ENCODE data around the gene TTC34. TPM values are rescaled to one million over a fixed set of nuclear protein-coding genes. Genes with fewer than 3 reads are reported as not detected.

Gene TTC34
- total RNA-seq, 1 experiment from 2014 or later, result 0.92 TPM

GRCh38 chr1:2791027-2791760 is 10.3 kb downstream of the TTC34 start:
- Histone ChIP-seq H4K5ac (ENCODE audit: insufficient read length, low read depth, low read length) (no peak overlapping the region), H2AK5ac (ENCODE audit: insufficient read length, low read length) (no peak overlapping the region), H3K23me2 (ENCODE audit: insufficient read length, low read depth, low read length, poor library complexity, severe bottlenecking) (no peaks in the 10 kb centered on the region), H3K4me1 (ENCODE audit: insufficient read depth, low read length) (no peaks in the 10 kb centered on the region), H3T11ph (ENCODE audit: low read length) (no peak overlapping the region), H2BK120ac (ENCODE audit: low read depth, low read length, poor library complexity, severe bottlenecking) (no peak overlapping the region), H3K9ac (ENCODE audit: extremely low read depth, insufficient read length, low read length) (no peak overlapping the region), H2BK12ac (ENCODE audit: insufficient read length, low read depth, low read length) (no peak overlapping the region), H3K27ac (ENCODE audit: insufficient read length, low read depth, low read length) (no peak overlapping the region), H2BK15ac (ENCODE audit: low read depth, low read length) (no peak overlapping the region), H4K91ac (ENCODE audit: insufficient read length, low read depth, low read length) (no peak overlapping the region), H2BK20ac (ENCODE audit: low read depth, low read length, poor library complexity, severe bottlenecking) (no peak overlapping the region), H3K4me2 (ENCODE audit: insufficient read depth, insufficient read length, low read length) (no peak overlapping the region), H4K20me1 (ENCODE audit: control insufficient read depth, insufficient read depth, insufficient read length) (no peaks in the 10 kb centered on the region), H3K14ac (ENCODE audit: insufficient read depth, low read length) (no peak overlapping the region), H2BK5ac (ENCODE audit: insufficient read length, low read length) (no peak overlapping the region), H3K27me3 (ENCODE audit: insufficient read depth, low read length) (no peaks in the 10 kb centered on the region), H3K4ac (ENCODE audit: low read depth, low read length) (no peak overlapping the region), H3K79me2 (ENCODE audit: insufficient read depth, low read length) (no peaks in the 10 kb centered on the region), H3K23ac (ENCODE audit: insufficient read length, low read depth, low read length) (no peak overlapping the region), H3K9me3 (ENCODE audit: control insufficient read depth, low read depth, low read length) (peaks cover 80% of the 10 kb centered on the region), H3K56ac (ENCODE audit: insufficient read length, low read depth, low read length) (no peak overlapping the region), H2AFZ (ENCODE audit: low read length) (no peak overlapping the region), H3K18ac (ENCODE audit: insufficient read length, low read depth, low read length) (no peak overlapping the region), H3K79me1 (ENCODE audit: insufficient read depth, low read depth, low read length, poor library complexity, severe bottlenecking) (no peaks in the 10 kb centered on the region), H4K8ac (replicated peaks; ENCODE audit: insufficient read length, low read depth, low read length) (no peak overlapping the region)
- DNase-seq, result no peak
- H3K4me3 Mint-ChIP-seq, result no peak overlapping the region
- H3K27ac Mint-ChIP-seq, result no peak overlapping the region
- no CpG with 5 or more reads among the region's 18 CpGs for WGBS (ENCODE audit: extremely low coverage, insufficient read length, low lambda C conversion rate)
- H3K27me3 Mint-ChIP-seq (ENCODE audit: low read depth), result no peaks in the 10 kb centered on the region; the same call in 1 of the 2 replicates
- TF ChIP-seq CTCF (conservative IDR thresholded peaks at IDR 0.05), result no peak
- no peaks in the 10 kb centered on the region; a peak in 1 of 4 replicates for H3K4me1 Mint-ChIP-seq
- H3K9me3 Mint-ChIP-seq, result peaks cover 48 to 78% of the 10 kb centered on the region in 2 experiments
- peaks cover 0 to 43% (median 9%) of the 10 kb centered on the region in 3 experiments; a peak in 3 of 7 replicates for H3K36me3 Mint-ChIP-seq (ENCODE audit: insufficient read depth in 1 of 3, low read depth in 3 of 3)

All from H9 (cell line).